Right ventricle myocardium superior (tissue), 1 donor: ENCODE data around the gene MAML3. TPM values are rescaled to one million over a fixed set of nuclear protein-coding genes. Genes with fewer than 3 reads are reported as not detected.

Experiments
- ATAC-seq: fragments of 200-7000 bp; cut with Tn5 transposase; one replicate; pipeline ENCODE4 v1.9.1; 2020; ENCODE audit warnings: mild to moderate bottlenecking; ENCODE audit not compliant: poor library complexity
- DNase-seq: peaks from one replicate; pipeline ENCODE4 v3.0.0-alpha.2; 2020
- intact Hi-C: fragments of 100-400 bp; cut with DNase I; formaldehyde crosslinking; loops from one replicate; pipeline ENCODE4 v1.11.2; 2022
- total RNA-seq: library from RNA; stranded (reverse); fragmentation: NEBNext Ultra II Directional; extraction: Animal tissue kit (Norgen Biotek cat#: 25700); gene quantifications from one replicate; pipeline ENCODE4 v1.2.1, GENCODE V29; 2021
- donor health status: DM: no; HTN: yes; CAD: no; lungs with severe emphysema.

Gene MAML3
- total RNA-seq, 1 donor from 2014 or later, result 2.4 TPM

DNA sequence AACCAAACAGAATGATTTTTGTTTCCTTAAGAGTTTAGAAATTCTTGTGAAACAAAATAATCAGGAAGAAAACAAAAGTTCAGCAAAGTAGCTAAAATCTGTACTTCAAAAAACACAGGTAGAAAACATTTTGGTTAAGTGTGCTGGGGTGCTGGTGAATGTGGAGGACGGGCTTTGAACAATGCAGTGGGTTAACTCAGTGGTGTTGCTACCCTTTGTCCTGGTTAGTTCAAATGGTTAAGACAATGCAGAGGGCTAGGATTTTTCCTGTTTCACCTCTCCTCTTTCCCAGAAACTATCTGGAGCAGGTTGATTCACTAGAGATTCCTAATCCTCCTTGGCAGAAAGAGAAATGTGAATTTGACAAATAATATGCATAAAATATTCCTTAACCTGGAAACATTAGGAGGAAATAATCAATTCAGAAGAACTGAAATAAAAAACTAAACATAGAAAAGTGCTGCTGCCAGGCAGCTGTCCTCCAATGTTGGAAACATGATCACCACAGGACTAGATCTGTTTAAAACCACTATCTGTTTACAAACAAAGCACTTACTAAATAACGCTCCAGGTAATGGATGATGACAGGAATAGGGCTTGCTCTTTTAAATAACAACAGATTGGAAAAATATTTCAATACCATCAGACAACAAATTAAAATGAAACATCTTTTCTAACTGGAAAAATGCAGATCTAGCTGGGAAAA, 148.9 kb downstream of the MAML3 start:
- ATAC-seq (peak; percentile 50), DNase-seq (no peak)
- intact Hi-C loops, result loop anchor here (10.0 kb wide), 1 partner anchor 270 kb away; no protein-coding TSS in a partner anchor

DNA sequence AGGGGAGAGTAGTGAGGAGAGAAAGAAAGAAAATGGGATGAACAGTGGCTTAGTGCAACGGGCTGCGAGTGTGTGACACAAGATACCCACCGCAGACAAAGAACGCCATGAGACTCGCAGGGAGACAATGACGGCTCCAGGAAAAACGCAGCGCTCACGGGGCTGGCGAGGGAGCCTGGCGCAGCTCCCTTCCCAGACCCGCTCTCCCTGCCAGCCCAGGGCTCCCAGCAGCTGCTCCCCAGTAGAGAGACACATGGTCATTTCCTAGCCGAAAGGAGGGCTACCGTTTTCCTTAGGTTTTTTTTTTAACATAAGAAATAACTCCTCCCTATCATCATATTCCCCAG, 149.5 kb downstream of the MAML3 start:
- DNase-seq, result peak; percentile 69
- intact Hi-C loops, result loop anchor here (10.0 kb wide), 1 partner anchor 270 kb away; no protein-coding TSS in a partner anchor

DNA sequence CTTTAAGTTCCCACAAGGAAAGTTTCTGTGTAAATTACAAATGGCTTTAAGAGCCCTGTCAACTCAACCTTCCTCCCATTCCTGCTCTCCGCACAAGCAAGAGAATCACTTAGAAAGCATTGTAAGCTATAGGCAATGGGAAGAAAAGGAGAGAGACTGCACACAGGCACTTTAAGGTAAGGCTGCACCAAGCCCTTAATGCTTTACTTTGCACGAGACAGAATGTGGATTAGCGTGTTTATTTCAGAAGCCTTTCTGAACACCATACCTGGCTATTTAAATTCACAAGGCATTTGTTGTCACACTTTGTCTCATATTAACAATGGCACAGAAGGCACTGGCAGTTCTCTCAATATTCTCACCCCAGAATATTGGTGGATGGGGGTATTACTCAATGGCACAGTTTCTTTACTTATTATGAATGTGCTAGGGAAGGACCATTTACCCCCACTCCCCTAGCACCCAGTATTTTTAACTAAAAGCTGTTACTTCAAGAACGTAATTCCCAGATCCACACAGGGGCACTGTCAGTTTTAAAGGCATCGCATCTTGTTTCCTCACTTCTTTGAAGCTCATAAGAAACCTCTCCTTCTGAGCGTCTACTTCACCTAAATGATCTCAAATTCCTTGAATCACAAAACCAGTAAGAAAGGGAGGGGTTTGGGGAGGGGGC, 150.0 kb downstream of the MAML3 start:
- intact Hi-C loops, result loop anchor here (10.0 kb wide), 1 partner anchor 269 kb away; no protein-coding TSS in a partner anchor
- DNase-seq, result no peak
- peak; percentile 19 for ATAC-seq

More for the DNA sequence above, 149.5 kb downstream of the MAML3 start:
- ATAC-seq, result peak; percentile 95

DNA sequence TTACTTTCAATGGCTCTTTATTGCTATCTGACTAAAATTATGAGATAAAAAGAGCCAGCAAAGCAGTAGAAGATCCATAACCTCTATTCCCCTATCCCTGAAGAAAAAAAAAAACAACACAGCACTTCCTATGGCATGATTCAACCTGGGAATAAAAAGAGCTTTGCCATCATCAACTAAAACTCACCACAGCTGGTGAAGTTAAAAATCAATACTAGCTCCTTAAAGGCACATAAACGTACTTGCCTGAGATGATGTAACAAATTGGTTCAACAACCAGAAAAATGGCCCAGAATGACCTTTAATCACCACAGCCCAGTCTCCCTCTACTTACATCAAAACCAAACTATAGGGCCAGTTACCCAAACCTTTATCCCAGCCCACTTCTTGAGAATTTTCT, 153.8 kb downstream of the MAML3 start:
- no peak for DNase-seq
- intact Hi-C loops, result loop anchor here (10.0 kb wide), 1 partner anchor 265 kb away; no protein-coding TSS in a partner anchor
- no peak for ATAC-seq

DNA sequence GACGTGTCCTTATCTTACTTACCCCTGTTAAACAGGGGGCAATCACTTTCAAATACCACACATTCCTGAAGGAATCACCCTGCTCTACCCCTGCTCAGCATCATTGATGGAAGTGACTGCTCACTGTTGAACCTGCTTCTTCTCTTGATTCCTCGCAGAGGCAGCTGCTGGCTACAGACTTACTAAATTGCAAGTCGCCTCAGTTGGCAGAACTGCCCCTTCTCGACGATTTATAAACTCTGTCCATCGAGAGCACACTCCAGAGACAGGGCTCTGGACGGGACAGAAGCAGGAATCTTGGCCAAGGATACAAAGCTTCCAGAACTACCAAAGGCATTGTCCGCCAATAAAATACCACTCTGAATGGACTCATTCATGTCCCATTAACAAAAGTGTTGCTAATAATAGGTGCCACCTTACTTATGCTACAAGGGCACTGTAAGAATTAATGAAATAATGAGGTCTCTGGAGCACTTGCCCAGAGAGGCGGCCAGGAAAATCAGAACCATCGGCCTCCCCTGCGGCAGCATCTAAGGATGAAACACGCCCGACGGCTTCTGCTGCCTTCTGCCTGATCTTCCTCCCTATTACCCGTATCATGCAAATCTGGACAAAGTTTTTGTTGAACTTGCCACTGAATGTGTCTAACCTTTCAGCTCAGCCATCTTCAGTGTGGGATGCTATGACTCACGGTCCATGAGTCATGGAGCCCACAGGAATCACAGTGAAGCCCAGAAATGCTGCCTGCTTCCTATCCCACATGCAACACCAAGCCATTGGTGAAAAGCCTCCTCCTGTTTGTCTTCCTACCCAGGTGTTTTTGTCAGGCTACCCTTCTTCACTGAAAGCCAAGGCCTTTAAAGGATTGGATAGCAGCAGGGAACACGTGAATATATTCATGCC, 164.9 kb downstream of the MAML3 start:
- intact Hi-C loops, result no loop called here
- ATAC-seq (peak; percentile 85), DNase-seq (no peak)

DNA sequence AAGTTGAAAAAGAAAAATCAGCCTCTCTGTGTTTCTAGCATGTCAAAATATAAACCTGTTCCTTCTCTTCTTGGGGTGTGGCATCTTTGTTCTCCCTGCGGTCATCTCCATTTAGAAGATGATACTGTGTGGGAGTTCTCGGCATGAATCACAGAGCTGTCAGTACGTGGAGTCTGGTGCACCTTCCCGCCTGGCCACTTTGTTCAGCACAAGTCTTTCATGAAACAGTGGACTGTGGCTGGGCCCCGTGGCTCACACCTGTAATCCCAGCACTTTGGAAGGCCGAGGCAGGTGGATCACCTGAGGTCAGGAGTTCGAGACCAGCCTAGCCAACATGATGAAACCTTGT, 166.5 kb downstream of the MAML3 start:
- intact Hi-C loops, result no loop called here
- ATAC-seq, result no peak
- DNase-seq, result no peak

DNA sequence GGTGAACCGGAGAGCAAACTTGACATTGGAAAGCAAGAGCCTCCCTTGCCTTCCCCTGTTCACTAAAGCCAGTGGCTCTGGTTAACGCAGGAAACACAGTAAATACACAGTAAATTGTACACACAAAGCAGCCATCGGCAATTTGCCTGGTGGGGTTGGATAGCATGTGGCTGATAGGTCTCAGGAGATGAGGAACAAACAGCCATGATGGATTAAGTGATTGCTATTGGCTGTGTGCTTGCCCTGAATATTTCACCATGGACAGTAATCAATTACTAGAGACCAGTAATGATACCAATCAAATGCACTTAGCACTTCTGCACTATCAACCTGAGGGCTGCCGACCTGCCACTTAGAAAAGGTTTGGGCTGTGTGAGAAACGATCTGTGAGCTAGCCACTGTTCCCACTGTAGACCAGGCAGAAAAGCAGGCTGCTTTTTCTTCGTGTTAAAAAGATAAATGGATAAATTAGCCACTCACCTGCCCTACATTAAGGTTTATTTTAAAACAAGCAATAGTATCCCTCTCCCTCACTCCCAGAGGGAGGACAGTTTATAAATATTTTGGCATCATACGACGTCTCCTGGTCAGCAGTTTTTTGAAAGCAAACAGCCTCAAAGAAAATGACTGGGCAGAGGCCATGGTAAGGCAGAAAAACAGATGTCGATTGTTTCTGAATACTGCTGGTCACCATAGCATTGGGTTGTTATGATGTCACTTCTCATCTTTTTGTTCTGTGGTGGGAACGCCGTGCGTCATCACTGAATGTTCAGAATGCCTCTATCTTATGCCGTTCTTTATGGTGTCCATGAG, 167.1 kb downstream of the MAML3 start:
- DNase-seq (no peak), ATAC-seq (no peak)
- intact Hi-C loops, result no loop called here

DNA sequence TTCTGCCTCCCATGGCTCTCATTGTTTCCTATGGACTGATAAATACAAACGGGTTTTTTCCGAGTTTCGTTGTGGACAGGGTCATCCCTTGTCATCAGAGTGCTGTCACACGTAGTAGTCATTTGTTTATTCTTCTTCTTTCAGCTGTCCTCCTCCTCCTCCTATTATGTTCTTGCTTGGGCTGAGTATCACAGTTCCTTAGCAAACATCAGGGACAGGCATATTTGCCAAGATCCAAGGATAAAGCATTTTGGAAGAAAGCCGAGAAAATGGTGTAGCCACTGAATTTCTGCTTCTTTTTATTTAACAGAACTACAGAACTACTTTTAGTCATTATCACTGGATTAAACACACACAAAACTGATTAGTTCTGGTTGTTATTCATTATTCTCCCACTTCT, 167.9 kb downstream of the MAML3 start:
- DNase-seq (no peak), ATAC-seq (no peak)
- intact Hi-C loops, result no loop called here

DNA sequence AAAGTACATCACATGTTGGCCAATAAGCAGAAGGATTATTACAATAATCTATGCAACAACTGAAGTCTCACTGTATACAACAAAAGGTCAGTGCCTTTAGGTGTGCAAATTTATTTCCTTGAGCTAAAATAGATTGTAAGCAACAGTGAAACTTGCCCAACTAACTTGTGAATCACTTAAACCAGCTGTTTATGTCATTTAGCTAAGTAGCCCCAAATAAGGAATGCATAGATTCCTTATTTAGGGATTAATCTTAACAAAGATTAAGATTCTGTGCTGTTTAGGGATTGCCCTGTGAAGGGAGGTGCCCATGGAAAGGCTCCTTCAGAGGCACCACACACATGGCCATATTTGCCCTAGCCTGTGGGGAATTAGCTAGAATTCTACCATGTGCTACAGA, 168.6 kb downstream of the MAML3 start:
- intact Hi-C loops, result no loop called here
- no peak for DNase-seq
- ATAC-seq, result no peak

DNA sequence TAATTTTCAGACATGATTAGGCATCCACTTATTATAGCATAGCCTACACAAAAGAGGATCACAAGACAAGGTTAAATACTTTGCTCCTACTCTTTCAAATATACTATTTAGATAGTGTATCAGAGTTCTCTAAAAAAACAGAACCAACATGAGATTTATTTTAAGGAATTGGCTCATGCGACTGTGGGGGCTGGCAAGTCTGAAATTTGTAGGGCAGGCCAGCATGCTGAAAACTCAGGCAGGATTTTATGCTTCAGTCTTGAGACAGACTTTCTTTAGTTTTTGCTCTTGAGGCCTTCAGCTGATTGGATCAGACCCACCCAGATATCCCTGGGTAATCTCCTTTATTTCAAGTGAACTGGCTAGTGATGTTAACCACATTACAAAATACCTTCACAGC, 169.5 kb downstream of the MAML3 start:
- intact Hi-C loops, result no loop called here
- DNase-seq, result no peak
- ATAC-seq, result no peak

DNA sequence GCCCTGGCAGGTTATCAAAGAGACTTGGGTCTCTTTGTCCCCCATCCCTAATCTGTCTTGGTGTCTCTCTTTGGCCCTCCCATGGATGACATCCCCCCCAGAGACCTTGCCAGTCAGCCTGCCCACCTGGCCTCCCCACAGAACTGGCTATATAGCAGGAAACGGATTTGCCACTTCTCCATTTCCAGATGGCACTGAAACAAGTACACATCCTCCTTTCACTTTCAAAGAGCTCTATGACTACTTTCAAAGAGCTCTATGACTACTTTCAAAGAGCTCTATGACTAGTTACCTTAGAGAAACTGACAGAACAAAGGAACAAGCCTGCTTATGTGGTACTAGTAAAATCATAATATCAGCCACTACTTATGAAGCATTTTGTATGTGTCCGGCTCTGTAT, 175.3 kb downstream of the MAML3 start:
- no peak for ATAC-seq
- intact Hi-C loops, result no loop called here
- DNase-seq, result no peak

DNA sequence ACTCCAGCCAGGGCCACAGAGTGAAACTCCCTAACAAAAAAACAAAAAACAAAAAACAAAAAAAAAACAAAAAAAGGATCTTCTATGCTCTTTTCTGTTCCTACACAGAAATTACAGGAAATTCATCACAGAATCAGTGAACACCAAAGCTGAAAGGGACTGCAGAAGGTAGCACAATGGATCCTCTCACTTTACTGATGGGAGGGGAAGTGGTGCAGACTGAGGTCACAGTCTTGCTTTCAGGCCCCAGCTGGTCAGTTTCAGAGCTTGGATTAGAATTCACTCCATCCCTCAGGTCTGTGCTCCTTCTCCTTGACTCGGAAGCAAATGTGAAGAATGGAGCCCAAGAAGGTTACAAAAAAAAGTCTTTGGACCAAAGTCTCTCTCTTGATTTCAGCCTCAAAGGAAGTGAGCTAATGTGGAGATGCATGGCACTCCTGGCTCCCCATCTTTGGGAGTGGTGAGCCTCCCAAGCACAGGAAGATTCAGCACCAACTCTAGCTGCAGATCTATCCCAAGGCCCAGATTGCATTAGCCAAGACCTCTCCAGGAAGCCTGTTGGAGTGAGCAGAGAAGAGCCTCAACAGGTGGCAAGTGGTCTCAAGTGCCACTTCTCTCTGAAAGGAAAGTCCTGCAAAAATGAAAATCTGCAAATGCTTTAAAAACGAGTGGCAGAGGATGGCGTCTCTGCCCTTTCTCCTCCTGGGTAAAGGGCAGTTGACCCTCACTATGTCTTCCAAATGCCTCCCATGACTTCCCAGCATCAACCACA, 176.0 kb downstream of the MAML3 start:
- ATAC-seq (no peak), DNase-seq (no peak)
- intact Hi-C loops, result no loop called here

DNA sequence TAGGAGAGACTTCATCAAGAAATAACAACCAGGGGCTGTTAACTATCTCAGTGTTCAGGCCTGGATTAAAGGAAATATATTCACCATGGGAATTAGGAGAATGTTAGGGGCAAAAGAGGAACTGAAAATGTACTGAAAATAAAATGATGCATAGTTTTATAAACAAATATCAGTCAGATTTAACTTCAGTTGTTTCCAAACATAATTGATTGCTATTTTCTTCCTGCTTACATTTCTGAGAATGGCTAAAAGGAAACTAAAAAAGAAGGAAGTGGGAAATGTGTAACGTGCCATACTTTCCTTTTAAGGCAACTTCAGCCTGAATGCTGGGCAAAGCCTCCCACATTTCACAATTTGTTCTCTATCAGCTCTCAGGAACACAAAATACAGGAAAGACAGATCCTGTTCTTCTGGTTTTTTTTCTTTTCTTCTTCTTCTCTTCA, 178.1 kb downstream of the MAML3 start:
- ATAC-seq, result peak; percentile 89
- intact Hi-C loops, result no loop called here
- no peak for DNase-seq

DNA sequence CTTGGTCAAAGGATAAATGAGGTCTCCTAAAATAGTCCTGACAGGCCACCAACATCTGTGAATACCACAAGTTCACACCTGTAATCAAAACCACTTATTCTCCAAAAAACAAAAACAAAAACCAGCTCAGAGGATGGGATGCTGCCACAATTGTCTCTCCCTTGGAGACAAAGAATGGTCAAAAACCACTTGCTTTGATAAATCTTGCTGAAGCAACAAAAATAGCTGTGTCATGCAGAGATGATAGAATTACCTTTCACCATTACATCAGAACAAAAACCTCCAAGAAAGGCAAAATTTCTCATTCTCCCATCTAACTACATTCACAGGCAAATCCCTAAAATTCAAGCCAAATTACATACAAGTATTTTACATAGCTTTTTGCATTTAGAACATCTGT, 180.4 kb downstream of the MAML3 start:
- intact Hi-C loops, result no loop called here
- DNase-seq (no peak), ATAC-seq (no peak)

DNA sequence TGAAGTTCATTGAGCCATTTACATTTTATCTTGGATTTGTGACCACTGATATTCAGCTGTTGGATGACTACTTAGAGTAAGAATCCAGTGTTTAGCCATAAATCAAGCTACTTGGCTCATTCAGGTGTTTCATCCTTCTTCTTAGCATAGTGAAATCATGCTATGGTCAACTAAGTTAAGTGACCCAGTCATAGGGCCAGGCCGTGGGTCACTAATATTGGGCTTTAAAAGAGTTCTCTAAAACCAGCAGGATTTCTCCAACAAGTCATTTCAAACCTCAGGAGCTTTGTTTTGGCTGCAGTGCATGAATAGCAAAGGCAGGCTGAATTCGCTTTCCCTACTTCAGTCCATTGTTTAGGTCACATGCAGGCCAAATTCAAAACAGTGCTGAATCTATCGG, 181.0 kb downstream of the MAML3 start:
- intact Hi-C loops, result no loop called here
- ATAC-seq, result no peak

DNA sequence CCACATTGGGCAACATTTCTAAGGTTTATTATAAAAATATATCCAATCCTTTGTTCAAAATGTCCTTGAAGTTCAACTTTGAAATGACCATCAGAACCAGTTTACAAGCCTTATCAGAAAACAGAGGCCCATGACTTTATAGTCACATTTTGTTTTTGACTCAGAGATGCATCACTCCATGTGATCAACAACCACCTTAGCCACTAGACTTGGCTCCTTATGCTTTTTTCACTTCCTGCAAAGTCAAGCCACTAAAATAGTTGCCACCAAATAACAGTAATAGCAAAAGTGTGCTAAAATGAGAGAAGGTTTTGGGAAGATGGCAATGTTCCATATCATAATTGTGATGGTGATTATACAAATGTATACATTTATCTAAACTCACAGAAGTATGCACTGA, 181.7 kb downstream of the MAML3 start:
- DNase-seq (no peak), ATAC-seq (no peak)
- intact Hi-C loops, result no loop called here

More for the DNA sequence above, 181.0 kb downstream of the MAML3 start:
- DNase-seq, result no peak

DNA sequence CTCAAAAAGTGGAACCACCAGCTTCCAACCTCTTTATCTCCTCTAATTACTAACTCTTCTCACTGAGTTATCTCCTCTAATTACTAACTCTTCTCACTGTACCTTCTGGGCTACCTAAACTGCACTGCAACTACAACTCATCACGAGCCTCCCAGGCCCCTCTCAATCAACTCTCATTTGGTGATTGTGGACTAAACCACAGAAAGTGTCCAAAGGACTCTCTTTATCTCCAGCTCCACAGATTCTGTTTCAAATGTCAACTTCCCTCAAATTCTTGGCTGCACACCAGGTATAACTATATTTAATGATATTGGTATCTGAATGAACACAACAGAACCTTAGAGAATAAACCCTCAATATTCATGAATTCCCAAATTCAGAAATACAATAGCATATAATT, 182.9 kb downstream of the MAML3 start:
- intact Hi-C loops, result no loop called here
- no peak for ATAC-seq
- no peak for DNase-seq
